Subcutaneous abdominal adipose tissue (tissue), 5 donors: Measurements from ENCODE around the gene RBM19.

ENCODE experiments used
- H3K27ac ChIP-seq: one replicate; pipeline ENCODE4 v1.7.0; 2013; ENCODE audit warnings: low read depth, mild to moderate bottlenecking, inconsistent platforms, low read length, moderate library complexity
- H3K27me3 ChIP-seq, 5 donors: one replicate each; pipeline ENCODE4 v1.7.0; 2013; ENCODE audit warnings: low read length in 5 of 5, inconsistent platforms in 1 of 5; ENCODE audit not compliant: control insufficient read depth in 5 of 5, insufficient read depth in 4 of 5
- H3K36me3 ChIP-seq, 5 donors: one replicate each; pipeline ENCODE4 v1.7.0; 2013; ENCODE audit warnings: low read length in 5 of 5; ENCODE audit not compliant: control insufficient read depth in 5 of 5, insufficient read depth in 5 of 5
- H3K4me1 ChIP-seq, 5 donors: one replicate each; pipeline ENCODE4 v1.7.0; 2013; ENCODE audit warnings: low read length in 5 of 5, mild to moderate bottlenecking in 3 of 5, moderate library complexity in 1 of 5; ENCODE audit not compliant: control insufficient read depth in 5 of 5, insufficient read depth in 5 of 5
- H3K4me3 ChIP-seq, 5 donors: one replicate each; pipeline ENCODE4 v1.7.0; 2013; ENCODE audit warnings: low read length in 5 of 5, low read depth in 1 of 5
- H3K9ac ChIP-seq, 5 donors: one replicate each; pipeline ENCODE4 v1.7.0; 2013; ENCODE audit warnings: low read length in 5 of 5, mild to moderate bottlenecking in 4 of 5, moderate library complexity in 3 of 5
- H3K9me3 ChIP-seq, 5 donors: one replicate each; pipeline ENCODE4 v1.7.0; 2013; ENCODE audit warnings: low read length in 5 of 5; ENCODE audit not compliant: control insufficient read depth in 5 of 5
- donor health status: healthy.
- donor health status: healthy.
- donor health status: healthy.
- donor health status: healthy.
- donor health status: healthy.

The RBM19 gene

DNA sequence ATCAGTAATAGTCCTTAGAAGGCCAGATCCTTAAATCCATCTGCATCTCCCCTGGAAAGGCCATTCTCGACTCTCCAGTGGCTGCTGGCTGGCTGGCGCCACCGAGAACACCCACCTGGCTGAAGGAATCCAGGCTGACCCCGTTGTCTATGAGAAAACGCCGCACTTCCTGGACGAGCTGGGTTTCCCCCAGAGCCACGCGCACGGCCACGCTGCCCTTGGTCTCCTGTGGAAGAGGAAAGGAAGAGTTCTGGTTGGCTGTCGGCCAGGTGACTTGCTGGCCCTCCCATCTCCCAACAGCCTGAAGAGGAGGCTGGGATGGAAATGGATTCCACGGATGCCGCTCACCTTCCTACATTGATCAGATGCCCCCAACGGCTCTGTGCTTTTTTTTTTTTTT lies 23.9 kb downstream of the RBM19 start:
- H3K27ac ChIP-seq, result no peak overlapping the region
- peaks cover 7 to 94% (median 86%) of the 10 kb centered on the region in 5 donors for H3K36me3 ChIP-seq
- H3K4me1 ChIP-seq, result peaks cover 0 to 17% (median 4%) of the 10 kb centered on the region in 5 donors
- no peaks in the 10 kb centered on the region for H3K9me3 ChIP-seq
- no peak overlapping the region for H3K9ac ChIP-seq
- H3K4me3 ChIP-seq, result no peak overlapping the region
- H3K27me3 ChIP-seq, result no peaks in the 10 kb centered on the region

DNA sequence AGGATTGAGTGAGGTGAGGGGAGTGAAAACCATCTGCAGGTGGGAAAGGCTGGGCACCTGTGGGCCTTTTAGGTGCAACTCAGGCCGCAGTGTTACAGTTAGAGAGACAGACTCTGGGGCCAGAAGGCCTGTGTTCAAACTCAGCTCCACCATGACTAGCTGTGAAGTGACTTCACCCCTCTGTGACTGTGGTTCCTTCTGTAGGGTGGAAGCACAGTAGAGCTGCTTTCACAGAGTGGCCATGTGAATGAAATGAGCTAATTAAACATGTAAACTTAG lies 25.0 kb downstream of the RBM19 start:
- H3K27me3 ChIP-seq, result no peaks in the 10 kb centered on the region
- H3K9me3 ChIP-seq, result no peaks in the 10 kb centered on the region
- peaks cover 7 to 94% (median 86%) of the 10 kb centered on the region in 5 donors for H3K36me3 ChIP-seq

DNA sequence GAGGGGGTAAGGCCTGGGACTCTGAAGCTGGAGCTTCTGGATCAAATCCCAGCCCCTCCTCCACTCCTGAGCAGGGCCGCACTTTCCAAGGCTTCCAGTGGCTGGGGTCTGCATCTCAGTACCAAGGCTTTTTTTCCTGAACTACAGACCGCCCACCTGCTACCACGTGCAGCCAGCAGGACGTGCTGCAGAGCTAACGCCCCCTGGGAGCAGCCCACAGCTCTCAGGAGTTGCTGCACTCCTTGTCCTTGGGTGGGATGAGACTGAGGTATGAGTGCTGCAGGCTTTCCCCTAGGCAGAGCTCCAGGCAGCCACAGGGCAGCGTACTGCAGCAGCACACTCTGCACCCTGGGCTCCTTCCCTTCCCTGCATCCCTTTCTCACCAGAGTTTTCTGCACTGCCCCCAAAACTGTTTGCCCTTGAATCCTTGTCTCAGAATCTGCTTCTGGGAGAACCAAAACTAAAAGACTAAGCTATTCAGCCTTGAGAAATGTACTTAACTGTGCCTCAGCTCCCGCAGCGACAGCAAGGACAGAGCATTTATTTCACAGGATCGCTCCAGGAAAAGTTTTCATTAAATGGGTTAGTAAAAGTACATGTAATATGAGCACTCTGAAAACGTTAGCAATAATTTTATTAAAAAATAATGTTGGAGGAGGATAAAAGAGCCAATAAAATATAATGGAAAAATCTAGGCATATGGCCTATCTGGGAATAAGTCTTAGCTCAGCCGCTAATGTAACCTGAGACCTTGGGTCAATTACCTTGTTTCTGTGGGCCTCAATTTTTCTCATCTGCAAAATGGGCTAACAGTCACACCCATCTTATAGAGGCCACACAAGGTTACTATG lies 25.5 kb downstream of the RBM19 start:
- Histone ChIP-seq H3K27ac (no peak overlapping the region), H3K4me1 (peaks cover 0 to 17% (median 4%) of the 10 kb centered on the region in 5 donors), H3K36me3 (peaks cover 7 to 92% (median 82%) of the 10 kb centered on the region in 5 donors), H3K4me3 (no peak overlapping the region), H3K9me3 (no peaks in the 10 kb centered on the region), H3K9ac (no peak overlapping the region), H3K27me3 (no peaks in the 10 kb centered on the region)

More for the DNA sequence above, 25.0 kb downstream of the RBM19 start:
- Histone ChIP-seq H3K9ac (no peak overlapping the region), H3K4me3 (no peak overlapping the region), H3K27ac (no peak overlapping the region), H3K4me1 (peaks cover 0 to 17% (median 4%) of the 10 kb centered on the region in 5 donors)

DNA sequence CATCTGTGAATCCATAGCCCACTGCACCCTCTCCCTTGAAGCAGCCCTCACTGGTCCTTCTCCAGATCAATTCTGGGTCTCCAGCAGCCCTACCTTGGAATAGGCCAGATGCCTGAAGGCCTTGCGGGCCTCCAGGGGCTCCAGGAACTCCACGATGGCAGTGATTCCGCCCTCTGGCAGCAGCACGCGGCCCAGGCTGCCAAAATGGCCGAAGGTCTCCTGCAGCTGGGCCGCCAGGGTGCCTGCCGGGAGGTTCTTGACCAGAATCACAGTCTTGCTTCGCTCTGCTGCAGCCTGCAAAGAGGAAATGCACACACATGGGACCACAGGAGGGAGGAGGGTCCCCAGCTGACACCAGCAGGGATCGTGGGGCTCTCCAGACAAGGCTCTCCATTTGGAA lies 26.3 kb downstream of the RBM19 start:
- Histone ChIP-seq H3K36me3 (peaks cover 5 to 90% (median 82%) of the 10 kb centered on the region in 5 donors), H3K9ac (no peak overlapping the region)

DNA sequence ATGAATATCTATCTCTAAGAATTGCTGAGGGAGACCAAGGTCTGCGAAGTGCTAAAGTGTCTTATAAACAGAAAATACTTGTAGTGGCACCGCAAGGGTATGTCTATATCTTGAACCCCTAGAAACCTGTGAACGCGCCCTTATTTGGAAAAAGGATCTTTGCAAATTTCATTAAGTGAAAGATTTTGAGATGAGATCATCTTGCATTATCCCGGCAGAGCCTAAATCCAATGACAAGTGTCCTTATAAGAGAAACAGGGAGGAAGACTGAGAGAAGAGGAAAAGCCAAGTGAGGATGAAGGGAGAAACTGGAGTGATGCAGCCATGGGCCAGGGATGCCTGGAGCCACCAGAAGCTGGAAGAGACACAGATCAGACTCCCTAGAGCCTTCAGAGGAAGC lies 27.7 kb downstream of the RBM19 start:
- no peaks in the 10 kb centered on the region for H3K27me3 ChIP-seq

More for the DNA sequence above, 26.3 kb downstream of the RBM19 start:
- H3K9me3 ChIP-seq, result no peaks in the 10 kb centered on the region
- no peak overlapping the region for H3K27ac ChIP-seq
- peaks cover 0 to 17% (median 4%) of the 10 kb centered on the region in 5 donors for H3K4me1 ChIP-seq
- no peak overlapping the region for H3K4me3 ChIP-seq
- no peaks in the 10 kb centered on the region for H3K27me3 ChIP-seq

DNA sequence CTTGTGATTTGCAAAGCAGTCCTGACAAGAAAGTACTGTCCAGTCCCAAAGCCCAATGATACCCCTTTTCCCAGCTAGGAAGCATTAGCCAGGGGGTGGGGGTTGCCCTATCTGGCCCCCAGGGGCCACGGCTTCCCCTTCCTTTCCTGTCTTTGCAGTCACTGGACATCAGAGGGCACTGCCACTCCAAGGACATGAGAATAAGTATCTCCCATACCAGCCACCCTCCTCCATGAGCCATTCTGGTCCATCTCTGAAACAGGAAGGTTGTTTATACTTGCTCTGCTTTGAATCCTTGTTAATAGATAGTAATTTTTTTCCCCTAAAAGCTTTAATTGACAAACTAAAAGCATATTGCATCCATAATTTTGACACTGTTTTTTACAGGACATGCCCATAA lies 29.7 kb downstream of the RBM19 start:
- Histone ChIP-seq H3K36me3 (peaks cover 4 to 81% (median 64%) of the 10 kb centered on the region in 5 donors), H3K27me3 (no peaks in the 10 kb centered on the region), H3K9ac (no peak overlapping the region), H3K9me3 (no peaks in the 10 kb centered on the region), H3K27ac (no peak overlapping the region), H3K4me3 (no peak overlapping the region), H3K4me1 (peaks cover 4 to 31% (median 22%) of the 10 kb centered on the region in 5 donors)

More for the DNA sequence above, 27.7 kb downstream of the RBM19 start:
- H3K4me1 ChIP-seq, result peaks cover 0 to 19% (median 8%) of the 10 kb centered on the region in 5 donors
- no peak overlapping the region for H3K9ac ChIP-seq
- H3K27ac ChIP-seq, result no peak overlapping the region
- no peak overlapping the region for H3K4me3 ChIP-seq
- no peaks in the 10 kb centered on the region for H3K9me3 ChIP-seq
- H3K36me3 ChIP-seq, result peaks cover 4 to 94% (median 81%) of the 10 kb centered on the region in 5 donors

DNA sequence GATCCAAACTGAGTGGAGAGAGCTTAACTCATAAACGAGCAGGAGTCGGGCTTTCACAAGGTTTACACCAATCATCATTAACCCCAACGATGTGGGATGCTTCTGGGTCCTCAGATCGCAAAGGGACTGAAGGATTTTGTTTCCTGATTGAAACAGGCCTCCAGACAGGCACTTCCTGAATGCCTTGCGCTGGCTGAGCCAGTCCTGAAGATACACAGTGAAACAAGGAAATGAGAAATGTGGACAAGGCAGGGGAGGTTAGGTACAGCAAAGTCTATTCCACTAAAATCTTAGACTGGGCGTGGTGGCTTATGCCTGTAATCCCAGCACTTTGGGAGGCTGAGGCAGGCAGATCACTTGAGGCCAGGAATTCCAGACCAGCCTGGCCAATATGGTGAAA lies 30.7 kb downstream of the RBM19 start:
- Histone ChIP-seq H3K4me1 (peaks cover 4 to 35% (median 27%) of the 10 kb centered on the region in 5 donors), H3K27ac (no peak overlapping the region), H3K4me3 (no peak overlapping the region), H3K9ac (no peak overlapping the region), H3K27me3 (no peaks in the 10 kb centered on the region), H3K36me3 (peaks cover 4 to 74% (median 55%) of the 10 kb centered on the region in 5 donors), H3K9me3 (no peaks in the 10 kb centered on the region)

DNA sequence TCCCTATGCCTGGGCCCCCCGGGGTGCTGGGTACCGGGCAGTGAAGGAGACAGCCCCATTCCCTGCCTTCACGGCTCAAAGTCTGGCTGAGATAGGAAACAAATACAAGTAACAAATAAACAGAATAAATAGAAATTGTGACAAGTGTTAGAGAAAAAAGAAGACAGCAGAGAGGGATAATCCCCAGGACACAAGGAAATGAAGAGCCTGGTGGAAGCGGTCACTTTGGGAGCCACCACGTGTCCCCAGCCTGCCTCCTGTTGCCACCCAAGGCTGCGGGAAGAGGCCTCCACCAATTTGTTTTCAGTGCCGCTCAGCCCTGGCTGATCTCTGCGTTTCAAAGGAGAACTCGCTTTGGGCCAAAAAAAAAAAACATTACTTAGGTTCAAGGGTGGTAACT lies 31.2 kb downstream of the RBM19 start:
- Histone ChIP-seq H3K9me3 (no peaks in the 10 kb centered on the region), H3K27me3 (no peaks in the 10 kb centered on the region), H3K36me3 (peaks cover 4 to 73% (median 52%) of the 10 kb centered on the region in 5 donors), H3K9ac (no peak overlapping the region), H3K4me1 (peaks cover 4 to 35% (median 30%) of the 10 kb centered on the region in 5 donors), H3K4me3 (no peak overlapping the region), H3K27ac (no peak overlapping the region)

DNA sequence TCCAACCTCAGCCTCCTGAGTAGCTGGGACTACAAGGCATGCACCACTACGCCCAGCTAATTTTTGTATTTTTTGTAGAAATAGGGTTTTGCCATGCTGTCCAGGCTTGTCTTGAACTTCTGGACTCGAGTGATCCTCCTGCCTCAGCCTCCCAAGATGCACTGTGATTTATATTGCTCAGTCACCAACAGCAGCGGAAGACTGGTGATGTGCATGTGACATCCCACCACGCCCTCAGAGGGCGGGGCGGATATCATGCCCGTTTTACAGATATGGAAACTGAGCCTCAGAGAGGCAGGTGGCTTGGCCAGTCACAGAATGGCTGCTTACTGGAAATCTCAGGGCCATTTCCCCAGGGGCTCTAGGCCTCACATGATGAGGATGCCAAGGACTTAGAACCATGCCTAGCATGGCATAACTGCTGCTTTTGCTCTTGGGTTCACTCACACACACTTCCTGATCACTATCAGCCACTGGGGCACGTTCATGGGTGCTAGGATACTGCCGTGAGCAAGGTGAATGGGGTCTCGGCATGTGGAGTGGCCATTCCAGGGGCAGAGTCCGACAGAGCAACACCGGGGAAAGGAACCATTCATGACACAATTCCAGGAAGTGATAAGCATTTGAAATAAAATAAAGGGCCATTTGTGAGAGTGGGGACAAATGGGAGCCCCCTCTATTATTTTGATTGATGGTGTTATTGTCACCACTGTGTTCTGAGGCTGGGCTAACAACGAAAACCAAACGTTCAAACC lies 31.9 kb downstream of the RBM19 start:
- H3K9me3 ChIP-seq, result no peaks in the 10 kb centered on the region
- H3K27ac ChIP-seq, result no peak overlapping the region
- no peak overlapping the region for H3K9ac ChIP-seq
- H3K27me3 ChIP-seq, result no peaks in the 10 kb centered on the region
- peaks cover 4 to 36% (median 35%) of the 10 kb centered on the region in 5 donors for H3K4me1 ChIP-seq
- peaks cover 4 to 67% (median 49%) of the 10 kb centered on the region in 5 donors for H3K36me3 ChIP-seq
- H3K4me3 ChIP-seq, result no peak overlapping the region
